ENCODE results near the gene DNMT3L.
"Not testable (repeated sequence)": the region's sequence is repeated elsewhere in the genome, so short reads cannot be mapped to it uniquely, and the experiment has no call there.

DNMT3L gene

GRCh38 chr21:44286086-44286715, 24.5 kb upstream of the DNMT3L start:
- TF ChIP-seq CTCF (IDR thresholded peaks at IDR 0.05; ENCODE audit: low read depth, low read length, missing control alignments): no peak
- DNase-seq (ENCODE audit: low read depth): no peak
- no peak overlapping the region for H3K4me3 ChIP-seq (ENCODE audit: low read depth, low read length)
- in situ Hi-C loops (cut with HindIII; ENCODE audit: low sequenced_read_pairs): no loop called here

- no peak for TF ChIP-seq CTCF (IDR thresholded peaks at IDR 0.05; ENCODE audit: low read depth, low read length, missing control alignments)
- DNase-seq (ENCODE audit: low read depth): no peak
- in situ Hi-C loops (cut with HindIII; ENCODE audit: low sequenced_read_pairs): no loop called here
- H3K4me3 ChIP-seq (ENCODE audit: low read depth, low read length): no peak within 1 kb of the TSS
These were observed 23.7 kb upstream of the DNMT3L start, which contains the start of gene AIRE for GRCh38 chr21:44285138-44285992. AIRE (plus strand) TSS chr21:44285876; CDS start chr21:44286007, 131 bp downstream.

GRCh38 chr21:44283948-44284347, 22.3 kb upstream of the DNMT3L start:
- no peak for DNase-seq (ENCODE audit: low read depth)
- no peak for TF ChIP-seq CTCF (IDR thresholded peaks at IDR 0.05; ENCODE audit: low read depth, low read length, missing control alignments)
- in situ Hi-C loops (cut with HindIII; ENCODE audit: low sequenced_read_pairs): no loop called here
- no peak overlapping the region for H3K4me3 ChIP-seq (ENCODE audit: low read depth, low read length)

- in situ Hi-C loops (cut with HindIII; ENCODE audit: low sequenced_read_pairs); DNase-seq (ENCODE audit: low read depth); H3K4me3 ChIP-seq (ENCODE audit: low read depth, low read length): not testable (repeated sequence)
These were observed 21.6 kb upstream of the DNMT3L start for GRCh38 chr21:44283211-44283785.

GRCh38 chr21:44282370-44282769, 20.7 kb upstream of the DNMT3L start:
- DNase-seq (ENCODE audit: low read depth): no peak
- H3K4me3 ChIP-seq (ENCODE audit: low read depth, low read length): no peak overlapping the region
- in situ Hi-C loops (cut with HindIII; ENCODE audit: low sequenced_read_pairs): no loop called here
- no peak for TF ChIP-seq CTCF (IDR thresholded peaks at IDR 0.05; ENCODE audit: low read depth, low read length, missing control alignments)

- no peak for TF ChIP-seq CTCF (IDR thresholded peaks at IDR 0.05; ENCODE audit: low read depth, low read length, missing control alignments)
- in situ Hi-C loops (cut with HindIII; ENCODE audit: low sequenced_read_pairs): no loop called here
- DNase-seq (ENCODE audit: low read depth): no peak
- no peak overlapping the region for H3K4me3 ChIP-seq (ENCODE audit: low read depth, low read length)
These were observed 20.1 kb upstream of the DNMT3L start for GRCh38 chr21:44281801-44282200.
